Parathyroid adenoma (tissue), 2 donors: Measurements from ENCODE around the gene HIRA.

Experiments
- H2AFZ ChIP-seq: fragments of 300-600 bp; sonication (generic); one replicate; pipeline ENCODE4 v1.7.0; 2017; ENCODE audit warnings: antibody characterized with exemption, mild to moderate bottlenecking
- H3K27ac ChIP-seq: fragments of 300-600 bp; sonication (generic); one replicate; pipeline ENCODE4 v1.7.0; 2017
- H3K27me3 ChIP-seq: fragments of 300-600 bp; sonication (generic); one replicate; pipeline ENCODE4 v1.7.0; 2017; ENCODE audit warnings: low read length; ENCODE audit not compliant: control insufficient read depth, insufficient read depth
- H3K36me3 ChIP-seq: fragments of 300-600 bp; sonication (generic); one replicate; pipeline ENCODE4 v1.7.0; 2017; ENCODE audit warnings: low read length; ENCODE audit not compliant: control insufficient read depth, insufficient read depth
- H3K4me1 ChIP-seq: fragments of 300-600 bp; sonication (generic); one replicate; pipeline ENCODE4 v1.7.0; 2017; ENCODE audit warnings: control low read depth
- H3K4me2 ChIP-seq: fragments of 300-600 bp; sonication (generic); one replicate; pipeline ENCODE4 v1.7.0; 2017; ENCODE audit warnings: low read length
- H3K4me3 ChIP-seq: fragments of 300-600 bp; sonication (generic); one replicate; pipeline ENCODE4 v1.7.0; 2017; ENCODE audit warnings: low read depth, low read length
- H3K79me2 ChIP-seq: fragments of 300-600 bp; sonication (generic); one replicate; pipeline ENCODE4 v1.7.0; 2017; ENCODE audit warnings: control low read depth
- H3K9ac ChIP-seq: fragments of 300-600 bp; sonication (generic); one replicate; pipeline ENCODE4 v1.7.0; 2017; ENCODE audit warnings: mild to moderate bottlenecking
- H3K9me3 ChIP-seq: fragments of 300-600 bp; sonication (generic); one replicate; pipeline ENCODE4 v1.7.0; 2017; ENCODE audit warnings: low read length; ENCODE audit not compliant: control insufficient read depth
- CTCF ChIP-seq: fragments of 300-600 bp; sonication (generic); IDR thresholded peaks from one replicate; pipeline ENCODE4 v1.7.0; 2017; ENCODE audit warnings: antibody characterized with exemption, mild to moderate bottlenecking
- donor health status: primary hyperparathyroidism.

Gene HIRA

GRCh38 chr22:19400881-19401280, 30.7 kb downstream of the HIRA start:
- H3K9me3 ChIP-seq: no peaks in the 10 kb centered on the region
- H3K9ac ChIP-seq: no peak overlapping the region
- H3K27me3 ChIP-seq: no peaks in the 10 kb centered on the region
- peaks cover 2% of the 10 kb centered on the region for H3K79me2 ChIP-seq
- TF ChIP-seq CTCF: no peak
- no peak overlapping the region for H3K27ac ChIP-seq
- H2AFZ ChIP-seq: no peak overlapping the region
- H3K4me3 ChIP-seq: no peak overlapping the region
- no peak overlapping the region for H3K4me2 ChIP-seq
- H3K4me1 ChIP-seq: no peaks in the 10 kb centered on the region
- H3K36me3 ChIP-seq: no peaks in the 10 kb centered on the region

- H3K27ac ChIP-seq: no peak overlapping the region
- no peaks in the 10 kb centered on the region for H3K27me3 ChIP-seq
- H3K79me2 ChIP-seq: peaks cover 2% of the 10 kb centered on the region
- no peak overlapping the region for H3K9ac ChIP-seq
- H3K4me2 ChIP-seq: no peak overlapping the region
- H3K4me3 ChIP-seq: no peak overlapping the region
- TF ChIP-seq CTCF: no peak
- H2AFZ ChIP-seq: no peak overlapping the region
- no peaks in the 10 kb centered on the region for H3K9me3 ChIP-seq
- no peaks in the 10 kb centered on the region for H3K4me1 ChIP-seq
- H3K36me3 ChIP-seq: no peaks in the 10 kb centered on the region
These were observed 32.9 kb downstream of the HIRA start for GRCh38 chr22:19398652-19399051.

- H3K36me3 ChIP-seq: no peaks in the 10 kb centered on the region
- H3K79me2 ChIP-seq: peaks cover 2% of the 10 kb centered on the region
- no peaks in the 10 kb centered on the region for H3K4me1 ChIP-seq
- no peak overlapping the region for H3K4me3 ChIP-seq
- H3K4me2 ChIP-seq: no peak overlapping the region
- no peaks in the 10 kb centered on the region for H3K27me3 ChIP-seq
- no peak overlapping the region for H3K27ac ChIP-seq
- TF ChIP-seq CTCF: no peak
- H3K9ac ChIP-seq: no peak overlapping the region
- H2AFZ ChIP-seq: no peak overlapping the region
- H3K9me3 ChIP-seq: no peaks in the 10 kb centered on the region
These were observed 33.3 kb downstream of the HIRA start for GRCh38 chr22:19398206-19398605.

- H2AFZ ChIP-seq: no peak overlapping the region
- no peak overlapping the region for H3K4me2 ChIP-seq
- TF ChIP-seq CTCF: no peak
- H3K27ac ChIP-seq: no peak overlapping the region
- H3K79me2 ChIP-seq: peaks cover 2% of the 10 kb centered on the region
- no peaks in the 10 kb centered on the region for H3K27me3 ChIP-seq
- H3K4me1 ChIP-seq: no peaks in the 10 kb centered on the region
- no peaks in the 10 kb centered on the region for H3K9me3 ChIP-seq
- H3K36me3 ChIP-seq: no peaks in the 10 kb centered on the region
- H3K9ac ChIP-seq: no peak overlapping the region
- H3K4me3 ChIP-seq: no peak overlapping the region
These were observed 33.8 kb downstream of the HIRA start for GRCh38 chr22:19397734-19398104.

GRCh38 chr22:19396934-19397733, 34.4 kb downstream of the HIRA start:
- Histone ChIP-seq H2AFZ (no peak overlapping the region), H3K4me1 (no peaks in the 10 kb centered on the region), H3K4me2 (no peak overlapping the region), H3K27ac (no peak overlapping the region), H3K79me2 (peaks cover 2% of the 10 kb centered on the region), H3K36me3 (no peaks in the 10 kb centered on the region), H3K27me3 (no peaks in the 10 kb centered on the region), H3K9me3 (no peaks in the 10 kb centered on the region), H3K4me3 (no peak overlapping the region), H3K9ac (no peak overlapping the region)
- no peak for TF ChIP-seq CTCF
